ENCODE results near the gene HYAL3. TPM values are rescaled to one million over a fixed set of nuclear protein-coding genes. Genes with fewer than 3 reads are reported as not detected.

HYAL3 gene
- total RNA-seq, 2 experiments from 2014 or later = 6.0 to 6.8 TPM

DNA sequence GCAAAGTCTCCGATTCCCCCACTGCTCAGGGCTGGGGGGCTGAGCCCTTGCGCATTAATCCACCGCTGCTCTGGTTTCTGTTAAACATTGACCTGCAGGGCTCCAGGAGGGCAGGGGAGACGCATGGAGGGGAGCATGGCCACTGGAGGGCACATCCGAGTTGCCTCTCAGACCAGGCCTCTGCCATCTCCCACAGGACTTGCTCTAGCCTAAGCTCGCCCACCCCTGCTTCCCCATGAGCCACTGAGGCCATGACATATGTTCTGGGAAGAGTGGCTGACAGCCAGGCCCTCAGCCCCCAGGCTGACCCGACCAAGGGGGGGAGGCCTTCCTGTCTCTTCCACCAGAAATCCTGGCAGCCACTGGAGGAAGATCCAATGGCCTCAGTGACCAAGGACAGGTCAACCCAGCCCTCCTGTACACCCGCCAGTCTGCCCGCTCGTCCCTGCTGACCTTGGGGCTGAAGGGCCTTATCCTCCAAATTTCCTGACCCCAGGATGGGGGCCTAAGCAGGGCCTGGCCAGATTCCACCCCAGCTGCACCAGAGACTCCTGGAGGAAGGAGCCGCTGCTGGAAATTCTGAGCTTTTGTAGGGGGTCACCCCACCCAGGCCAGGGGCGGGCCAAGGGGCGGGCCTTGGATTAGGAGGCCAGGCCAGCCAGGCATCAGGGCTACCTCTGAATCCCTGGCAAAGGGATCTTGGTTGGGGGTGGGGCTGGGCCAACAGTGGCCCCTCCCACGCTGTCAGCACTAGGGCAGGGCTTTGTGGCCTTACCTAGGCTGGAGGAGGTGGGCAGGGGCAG is 4.0 kb upstream of the HYAL3 start, which contains the start of gene HYAL1:
Gene HYAL1 (minus strand): TSS at position 562 of the 803 bp plus-strand sequence. CDS start 618 bp downstream, outside the sequence.
- Mint-ChIP-seq H3K4me1 (peaks cover 18% of the 10 kb centered on the region), H3K4me3 (no peak within 1 kb of the TSS), H3K9me3 (no peaks in the 10 kb centered on the region), H3K36me3 (no peaks in the 10 kb centered on the region), H3K27ac (no peak within 1 kb of the TSS), H3K27me3 (no peaks in the 10 kb centered on the region)
- DNase-seq = no peak

DNA sequence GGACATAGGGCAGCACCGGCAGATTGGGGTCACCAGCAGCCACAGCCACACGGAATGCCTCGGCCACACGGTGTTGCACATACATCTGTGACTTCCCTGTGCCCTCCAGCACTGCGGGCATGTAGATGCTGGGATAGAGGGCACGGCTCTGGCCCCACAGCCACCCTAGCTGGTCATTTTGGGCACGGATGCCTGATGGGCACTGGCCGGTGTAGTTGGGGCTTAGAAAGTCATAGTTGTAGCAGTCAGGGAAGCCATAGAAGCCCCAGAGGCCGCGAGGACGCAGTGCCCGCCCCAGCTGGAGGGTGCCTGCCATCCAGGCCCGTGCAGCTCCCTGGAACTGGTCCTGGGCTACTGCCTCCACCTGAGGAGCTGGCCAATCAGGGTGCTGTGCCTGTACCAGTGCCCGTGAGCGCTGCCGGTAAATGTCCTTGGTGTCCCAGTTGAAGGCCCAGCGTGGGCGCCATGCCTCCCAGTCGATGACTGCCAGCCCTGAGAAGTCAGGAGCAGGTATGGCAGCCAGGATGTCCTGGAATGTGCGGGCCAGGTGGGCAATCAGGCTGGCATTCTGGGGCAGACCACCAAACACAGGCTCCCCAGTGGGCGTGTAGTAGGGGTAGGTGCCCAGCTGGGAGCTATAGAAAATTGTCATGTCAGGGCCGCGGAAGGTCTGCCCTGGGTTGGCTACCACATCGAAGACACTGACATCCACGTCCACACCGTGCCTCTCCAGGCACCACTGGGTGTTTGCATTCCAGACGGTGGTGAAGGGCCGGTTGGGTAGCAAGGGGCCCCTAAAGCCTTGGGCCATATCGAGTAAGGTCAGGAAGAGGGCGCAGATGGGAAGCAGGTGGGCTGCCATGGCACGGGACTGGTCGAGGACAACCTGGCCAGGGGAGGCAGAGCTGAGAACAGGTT is 3.1 kb upstream of the HYAL3 start:
- Mint-ChIP-seq H3K9me3 (no peaks in the 10 kb centered on the region), H3K4me1 (peaks cover 23% of the 10 kb centered on the region), H3K4me3 (no peak overlapping the region), H3K36me3 (no peaks in the 10 kb centered on the region), H3K27me3 (no peaks in the 10 kb centered on the region), H3K27ac (no peak overlapping the region)
- DNase-seq = no peak

DNA sequence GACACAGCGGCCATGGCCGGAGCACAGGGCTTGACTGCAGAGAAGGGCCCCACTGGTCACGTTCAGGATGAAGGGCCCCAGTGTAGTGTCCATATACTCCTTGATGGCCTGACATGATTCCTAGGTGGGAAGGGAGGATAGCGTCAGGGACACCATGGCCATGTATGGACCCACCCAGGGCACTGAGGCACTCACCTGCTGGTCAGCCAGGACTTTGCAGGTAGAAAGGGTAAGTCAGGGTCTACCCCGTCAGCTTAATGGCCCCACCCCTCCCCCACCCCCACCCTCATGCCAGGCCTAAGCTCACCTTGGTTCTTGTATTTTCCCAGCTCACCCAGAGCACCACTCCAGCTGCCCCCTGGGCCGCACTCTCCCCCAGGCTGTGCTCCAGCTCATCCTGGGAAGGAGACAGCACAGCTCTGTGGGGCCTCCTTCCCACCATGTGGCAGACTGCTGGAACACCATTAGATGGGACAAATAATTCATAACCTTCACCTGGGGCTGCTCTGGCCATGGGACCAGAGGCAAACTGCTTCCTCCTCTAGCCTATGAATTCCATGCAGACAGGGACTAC is 1.6 kb upstream of the HYAL3 start:
- Mint-ChIP-seq H3K27me3 (no peaks in the 10 kb centered on the region), H3K36me3 (peaks cover 4% of the 10 kb centered on the region), H3K9me3 (no peaks in the 10 kb centered on the region), H3K4me1 (peaks cover 23% of the 10 kb centered on the region), H3K4me3 (peak overlapping the region; percentile 92), H3K27ac (peak overlapping the region; percentile 98)
- no peak for DNase-seq

DNA sequence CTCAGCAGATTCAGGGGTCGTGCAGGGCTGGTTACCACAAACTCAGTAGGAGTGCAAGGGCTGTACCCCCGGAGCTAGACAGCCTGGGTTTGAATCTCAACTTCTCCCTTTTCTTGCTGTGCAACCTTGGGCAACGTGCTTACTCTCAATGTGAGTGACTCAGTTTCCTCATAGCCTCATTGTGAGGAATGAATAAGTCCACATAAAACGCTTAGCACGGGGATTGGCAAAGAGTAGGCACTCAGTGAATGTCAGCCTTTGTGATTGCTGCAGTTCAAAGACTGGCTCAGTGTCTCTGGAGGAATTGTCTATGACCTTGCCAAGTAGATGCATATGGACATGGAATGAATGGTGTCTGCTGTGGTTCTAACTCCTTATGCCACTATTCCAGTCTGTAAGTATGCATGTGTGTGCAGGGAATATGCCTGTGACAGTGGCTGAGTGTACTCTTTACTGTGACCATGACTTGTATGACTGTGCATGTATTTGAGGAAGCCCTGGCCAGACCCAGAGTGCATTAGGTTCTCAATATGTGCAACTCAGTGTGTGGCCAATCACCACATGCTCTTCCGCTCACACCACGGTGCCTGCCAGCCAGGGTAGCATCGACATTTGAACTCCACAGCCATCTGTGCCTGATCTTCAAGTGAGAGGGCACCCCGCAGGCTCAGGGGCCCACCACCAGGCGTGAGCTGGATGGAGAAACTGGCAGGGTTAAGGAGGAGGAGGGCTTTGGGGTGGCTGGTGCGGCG is 900 bp upstream of the HYAL3 start:
- DNase-seq = no peak
- H3K9me3 Mint-ChIP-seq = no peaks in the 10 kb centered on the region
- H3K4me1 Mint-ChIP-seq = peaks cover 23% of the 10 kb centered on the region
- peaks cover 4% of the 10 kb centered on the region for H3K36me3 Mint-ChIP-seq
- no peaks in the 10 kb centered on the region for H3K27me3 Mint-ChIP-seq
- H3K27ac Mint-ChIP-seq = peak overlapping the region; percentile 98
- H3K4me3 Mint-ChIP-seq = peak overlapping the region; percentile 92

DNA sequence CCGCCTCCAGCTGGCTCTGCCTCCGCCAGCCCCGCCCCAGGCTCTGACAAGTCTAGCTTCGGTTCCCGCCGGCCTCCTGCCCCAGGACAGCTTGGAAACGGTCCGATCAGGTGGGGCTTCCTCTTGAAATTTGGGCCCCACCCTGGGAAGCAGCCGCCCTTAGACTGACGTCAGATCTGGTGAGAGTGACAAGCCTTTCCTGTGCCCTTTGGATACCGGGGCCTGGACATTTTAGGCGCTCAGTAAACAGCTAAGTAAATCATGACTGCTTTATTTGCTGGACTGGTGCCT is 378 bp upstream of the HYAL3 start:
- Mint-ChIP-seq H3K4me1 (peaks cover 19% of the 10 kb centered on the region), H3K36me3 (peaks cover 4% of the 10 kb centered on the region), H3K27ac (peak overlapping the region; percentile 98), H3K4me3 (peak overlapping the region; percentile 92), H3K9me3 (no peaks in the 10 kb centered on the region), H3K27me3 (no peaks in the 10 kb centered on the region)
- DNase-seq = no peak

DNA sequence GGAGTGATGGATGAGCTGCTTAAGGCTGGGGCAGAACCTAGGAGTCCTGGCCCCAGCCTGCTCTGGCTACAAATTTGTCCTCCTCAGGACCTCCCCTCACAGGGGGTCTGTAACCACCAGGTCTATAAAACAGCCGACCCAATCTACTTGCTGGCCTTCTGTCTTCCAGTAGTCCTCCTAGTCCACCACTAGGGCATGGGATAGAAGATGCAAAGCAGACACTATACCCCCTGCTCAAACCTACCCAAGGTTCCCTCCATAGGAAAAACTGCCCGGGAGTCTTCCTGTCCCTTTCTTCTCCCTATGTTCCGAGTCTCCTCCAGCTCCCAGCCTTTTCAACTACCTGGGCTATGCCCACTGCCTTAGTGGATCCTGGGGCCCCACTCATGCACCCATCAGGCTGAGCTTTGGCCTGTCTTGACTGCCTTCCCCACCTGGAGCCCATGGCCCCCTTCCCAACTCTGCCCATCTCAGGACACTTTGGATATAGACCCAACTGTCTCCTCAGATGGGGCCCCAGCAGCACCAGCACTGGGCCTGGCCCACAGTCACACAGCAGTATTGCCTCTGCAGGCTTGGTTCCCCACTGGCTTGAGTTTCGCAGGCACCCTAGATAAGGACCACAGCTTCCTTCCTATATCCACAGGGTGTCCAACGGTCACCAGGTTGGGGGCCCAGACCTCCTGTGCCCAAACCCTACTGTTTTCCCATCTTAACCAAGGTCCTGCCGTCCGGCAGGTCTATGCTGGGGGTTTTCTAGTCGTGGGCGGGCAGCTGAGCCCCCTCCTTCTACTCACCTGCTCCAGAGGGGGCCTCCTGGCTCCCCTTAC is 1.1 kb downstream of the HYAL3 start:
- peak overlapping the region; percentile 92 for H3K4me3 Mint-ChIP-seq
- no peaks in the 10 kb centered on the region for H3K27me3 Mint-ChIP-seq
- H3K4me1 Mint-ChIP-seq = peaks cover 17% of the 10 kb centered on the region
- peak overlapping the region; percentile 98 for H3K27ac Mint-ChIP-seq
- no peak for DNase-seq
- no peaks in the 10 kb centered on the region for H3K9me3 Mint-ChIP-seq
- peaks cover 4% of the 10 kb centered on the region for H3K36me3 Mint-ChIP-seq

DNA sequence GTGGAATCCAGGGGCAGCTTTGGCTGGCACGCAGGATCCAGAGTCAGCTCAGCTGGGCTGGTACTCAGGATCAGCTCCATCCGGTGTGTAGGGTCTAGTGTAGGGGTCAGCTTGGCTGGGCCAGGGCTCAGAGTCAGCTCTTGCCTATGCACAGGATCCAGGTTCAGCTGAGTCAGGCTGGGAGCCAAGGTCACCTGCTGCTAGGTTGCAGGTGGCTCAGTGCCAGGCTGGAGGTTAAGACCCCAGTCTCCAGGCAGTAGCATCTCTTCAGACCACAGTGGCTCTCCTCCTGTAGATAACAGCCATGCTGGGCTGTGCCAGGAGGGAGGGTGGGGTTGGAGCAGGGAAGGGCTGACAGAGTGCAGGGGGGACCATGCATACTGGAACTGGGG is 1.8 kb downstream of the HYAL3 start:
- no peak for DNase-seq
- Mint-ChIP-seq H3K4me3 (no peak overlapping the region), H3K36me3 (peaks cover 4% of the 10 kb centered on the region), H3K4me1 (peaks cover 23% of the 10 kb centered on the region), H3K27me3 (no peaks in the 10 kb centered on the region), H3K9me3 (no peaks in the 10 kb centered on the region), H3K27ac (no peak overlapping the region)

DNA sequence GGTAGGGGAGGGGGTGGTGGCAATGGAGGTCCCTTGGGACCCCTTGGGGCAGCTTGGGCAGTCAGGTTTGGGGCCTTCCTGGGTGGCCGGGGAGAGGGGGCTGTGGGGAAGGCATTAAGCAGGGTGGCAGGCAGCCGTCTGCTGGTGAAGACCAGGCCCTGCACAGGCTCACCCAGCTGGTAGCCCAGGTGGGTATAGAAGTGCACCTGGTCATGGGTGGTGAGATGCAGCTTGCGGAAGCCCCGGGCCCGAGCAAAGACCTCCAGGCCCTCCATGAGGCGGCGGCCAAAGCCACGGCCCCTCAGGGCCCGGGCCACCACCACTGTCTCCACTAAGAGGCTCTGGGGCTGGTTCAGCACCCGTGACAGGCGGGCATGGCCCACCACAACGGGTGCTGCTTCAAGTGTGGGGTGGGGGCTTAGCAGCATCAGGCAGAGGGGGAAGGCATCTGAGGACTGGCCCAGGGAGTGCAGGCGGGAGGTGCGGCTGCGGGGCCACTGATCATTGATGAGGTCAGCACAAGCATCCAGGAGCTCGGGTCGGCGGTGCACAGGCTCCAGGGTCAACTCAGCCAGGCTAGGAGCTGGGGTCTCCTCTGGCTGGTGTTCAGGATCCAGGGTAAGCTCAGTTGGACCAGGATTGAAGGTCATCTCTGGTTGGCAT is 2.4 kb downstream of the HYAL3 start:
- Mint-ChIP-seq H3K27ac (no peak overlapping the region), H3K36me3 (peaks cover 4% of the 10 kb centered on the region), H3K4me3 (no peak overlapping the region), H3K9me3 (no peaks in the 10 kb centered on the region), H3K27me3 (no peaks in the 10 kb centered on the region), H3K4me1 (peaks cover 23% of the 10 kb centered on the region)
- no peak for DNase-seq

DNA sequence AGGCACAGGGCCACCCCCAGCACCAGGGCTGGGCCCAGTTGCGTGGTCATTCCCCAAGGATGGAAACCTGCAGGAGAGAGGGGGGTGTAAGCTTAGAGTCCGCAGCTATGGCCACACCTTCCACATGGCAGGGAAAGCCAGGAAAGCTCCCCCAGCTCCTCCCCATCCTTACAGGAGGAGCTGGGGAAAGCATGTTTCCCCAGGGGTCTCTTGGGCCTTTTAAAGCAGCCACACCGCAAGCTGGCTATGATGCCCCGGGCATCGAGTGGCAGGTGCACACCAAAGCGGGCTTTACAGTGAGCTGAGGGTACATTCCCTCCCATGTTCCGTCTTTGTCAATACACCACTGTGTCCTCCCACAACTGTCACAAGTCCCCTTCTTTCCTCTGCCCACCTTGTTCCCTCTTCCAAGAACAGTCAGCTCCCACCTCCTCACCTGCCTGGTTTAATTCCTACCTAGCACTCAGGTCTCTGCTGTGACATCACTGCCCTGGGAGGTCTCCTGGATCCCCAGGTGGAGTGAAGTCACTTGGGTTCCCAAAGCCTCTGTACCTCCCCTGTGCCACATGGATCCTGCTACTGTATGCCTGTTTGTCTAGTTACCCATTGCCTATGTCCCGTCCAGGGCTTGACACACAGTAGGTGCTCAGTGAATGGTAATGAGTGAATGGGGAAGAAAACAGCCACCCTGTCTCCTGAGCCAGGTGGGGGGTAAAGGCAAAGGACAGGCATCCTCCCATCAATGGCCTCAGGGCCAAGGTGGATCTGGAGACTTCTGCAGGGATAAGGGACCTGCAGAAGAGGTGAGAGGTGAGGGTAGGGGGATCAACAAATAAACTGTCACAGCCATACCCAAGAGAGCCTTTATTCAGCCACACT is 3.4 kb downstream of the HYAL3 start:
- peak overlapping the region; percentile 26 for H3K27ac Mint-ChIP-seq
- peaks cover 22% of the 10 kb centered on the region for H3K4me1 Mint-ChIP-seq
- no peaks in the 10 kb centered on the region for H3K9me3 Mint-ChIP-seq
- no peak for DNase-seq
- no peaks in the 10 kb centered on the region for H3K27me3 Mint-ChIP-seq
- no peak overlapping the region for H3K4me3 Mint-ChIP-seq
- peaks cover 11% of the 10 kb centered on the region for H3K36me3 Mint-ChIP-seq

DNA sequence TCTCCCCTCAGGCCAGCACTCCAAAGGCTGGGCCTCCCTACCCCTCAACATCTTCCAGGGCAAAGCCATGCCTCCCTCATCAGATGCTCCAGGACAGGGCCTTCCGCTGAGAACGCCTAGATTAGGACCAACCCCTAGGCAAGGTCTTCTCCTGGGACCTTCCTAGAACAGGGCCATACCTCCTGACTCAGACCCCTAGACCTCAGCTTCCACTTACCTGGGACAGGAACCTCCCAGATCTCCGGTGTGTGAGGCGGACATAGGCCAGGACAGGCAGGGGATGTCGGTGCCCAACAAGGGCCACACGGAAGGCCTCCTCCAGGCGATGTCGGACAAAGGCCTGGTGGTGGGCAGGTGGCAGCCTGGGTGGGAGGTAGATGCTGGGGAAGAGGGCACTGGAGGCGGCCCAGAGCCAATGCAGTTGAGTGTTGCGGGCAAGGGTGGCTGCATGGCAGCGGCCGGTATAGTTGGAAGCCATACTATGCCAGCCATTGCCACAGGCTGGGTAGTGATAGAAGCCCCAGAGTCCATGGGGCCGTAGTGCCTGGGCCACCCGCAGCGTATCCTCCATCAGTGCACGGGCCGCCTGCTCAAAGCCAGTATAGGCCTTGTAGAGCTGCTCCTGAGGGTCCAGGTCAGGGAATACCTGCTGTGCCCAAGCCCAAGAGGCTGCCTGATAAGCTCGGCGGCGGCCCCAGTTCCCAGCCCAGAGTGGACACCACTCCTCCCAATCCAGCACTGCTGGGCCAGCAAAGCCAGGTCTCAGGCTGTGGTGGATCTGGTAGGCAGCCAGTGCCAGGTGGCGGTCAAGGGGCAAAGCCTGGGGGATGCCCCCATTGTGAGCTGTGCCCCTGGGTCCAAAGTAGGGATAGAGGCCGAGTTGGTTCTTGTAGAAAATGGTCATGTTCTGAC is 4.5 kb downstream of the HYAL3 start:
- Mint-ChIP-seq H3K4me3 (no peak overlapping the region), H3K27ac (no peak overlapping the region), H3K4me1 (peaks cover 14% of the 10 kb centered on the region), H3K36me3 (peaks cover 11% of the 10 kb centered on the region), H3K27me3 (no peaks in the 10 kb centered on the region), H3K9me3 (no peaks in the 10 kb centered on the region)
- DNase-seq = no peak

DNA sequence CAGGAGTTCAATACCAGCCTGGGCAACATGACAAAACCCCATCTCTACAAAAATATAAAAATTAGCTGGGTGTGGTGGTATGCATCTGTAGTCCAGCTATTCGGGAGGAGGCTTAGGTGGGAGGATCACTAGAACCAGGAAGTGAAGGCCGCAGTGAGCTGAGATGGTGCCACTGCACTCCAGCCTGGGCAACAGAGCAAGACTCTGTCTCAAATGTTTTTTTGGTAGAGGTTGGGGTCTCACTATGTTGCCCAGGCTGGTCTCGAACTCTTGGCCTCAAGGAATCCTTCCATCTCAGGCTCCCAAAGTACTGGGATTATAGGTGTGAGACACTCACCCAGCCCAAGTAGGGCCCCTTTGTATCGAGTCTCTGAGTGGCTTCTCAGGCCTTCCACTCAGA is 5.1 kb downstream of the HYAL3 start:
- no peaks in the 10 kb centered on the region for H3K9me3 Mint-ChIP-seq
- H3K4me3 Mint-ChIP-seq = no peak overlapping the region
- peaks cover 13% of the 10 kb centered on the region for H3K4me1 Mint-ChIP-seq
- peaks cover 11% of the 10 kb centered on the region for H3K36me3 Mint-ChIP-seq
- no peak for DNase-seq
- no peaks in the 10 kb centered on the region for H3K27me3 Mint-ChIP-seq
- no peak overlapping the region for H3K27ac Mint-ChIP-seq

DNA sequence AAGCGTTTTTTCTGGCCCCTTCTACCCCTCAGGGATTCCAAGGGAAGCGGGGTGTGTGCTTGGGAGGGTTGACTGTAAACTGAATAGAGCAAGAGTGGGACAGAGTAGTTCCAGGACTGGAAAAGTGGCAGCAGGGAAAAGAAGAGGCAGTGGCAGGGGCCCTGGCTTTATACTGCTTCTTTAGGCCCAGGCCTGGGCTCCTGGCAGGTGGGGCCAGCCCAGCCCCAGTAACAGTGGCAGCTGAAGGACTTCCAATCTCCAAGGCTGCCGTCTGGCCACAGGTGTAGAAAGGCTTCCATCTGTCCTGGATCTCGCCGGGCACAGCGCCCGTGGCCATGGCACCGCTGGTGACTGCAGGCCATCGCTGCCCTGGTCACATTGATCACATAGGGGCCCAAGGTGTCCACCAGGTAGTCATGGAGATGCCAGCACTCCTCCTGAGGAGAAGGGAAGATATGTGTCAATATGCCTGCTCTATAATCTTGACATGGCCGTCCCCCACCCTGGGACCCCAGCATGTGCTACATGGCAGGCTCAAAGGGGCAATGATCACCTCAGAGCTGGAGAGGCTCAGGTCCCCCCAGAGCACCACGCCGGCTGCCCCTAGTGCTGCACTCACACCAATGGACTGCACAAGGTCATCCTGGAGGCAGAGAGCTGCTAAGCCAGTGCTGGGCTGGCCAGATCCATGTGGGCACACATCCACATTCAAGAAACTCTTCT is 6.0 kb downstream of the HYAL3 start:
- H3K27ac Mint-ChIP-seq = peak overlapping the region; percentile 94
- peak overlapping the region; percentile 97 for H3K4me3 Mint-ChIP-seq
- H3K9me3 Mint-ChIP-seq = no peaks in the 10 kb centered on the region
- H3K4me1 Mint-ChIP-seq = peaks cover 13% of the 10 kb centered on the region
- peaks cover 11% of the 10 kb centered on the region for H3K36me3 Mint-ChIP-seq
- DNase-seq = no peak
- H3K27me3 Mint-ChIP-seq = no peaks in the 10 kb centered on the region
